SU-DHL-6 (cell line): ENCODE measurements around the gene ARHGAP35.

ENCODE experiments used
- H2AFZ ChIP-seq: fragments of 200-600 bp; sonication (generic); 2 replicates; pipeline ENCODE4 v1.6.1; 2014; ENCODE audit warnings: low read depth, mild to moderate bottlenecking, moderate library complexity, mixed read lengths, antibody characterized with exemption, low read length; ENCODE audit not compliant: severe bottlenecking
- H3F3A ChIP-seq: fragments of 200-600 bp; shearing (Covaris generic); 2 replicates; pipeline ENCODE4 v1.6.0; 2016; ENCODE audit warnings: antibody characterized with exemption, mild to moderate bottlenecking; ENCODE audit not compliant: insufficient read depth
- H3K27ac ChIP-seq: fragments of 200-600 bp; sonication (generic); 2 replicates; pipeline ENCODE4 v1.5.1; 2016; ENCODE audit warnings: low read depth, mild to moderate bottlenecking, low read length, moderate library complexity, mixed read lengths
- H3K27me3 ChIP-seq: fragments of 200-600 bp; sonication (generic), shearing (Covaris generic); 2 replicates; pipeline ENCODE4 v1.6.0; 2014; ENCODE audit warnings: mild to moderate bottlenecking, low read length
- H3K36me3 ChIP-seq: fragments of 200-600 bp; sonication (generic); 2 replicates; pipeline ENCODE4 v1.6.1; 2014; ENCODE audit warnings: mild to moderate bottlenecking, low read length, mixed read lengths
- H3K4me2 ChIP-seq: fragments of 300-600, 200-600 bp; shearing (Covaris generic), sonication (generic); 2 replicates; pipeline ENCODE4 v1.6.0; 2014; ENCODE audit warnings: low read length, low read depth, mild to moderate bottlenecking; ENCODE audit not compliant: poor library complexity, severe bottlenecking
- H3K4me3 ChIP-seq: fragments of 200-600 bp; sonication (generic); 2 replicates; pipeline ENCODE4 v1.5.1; 2014; ENCODE audit warnings: antibody characterized with exemption, low read length, mild to moderate bottlenecking, mixed read lengths; ENCODE audit not compliant: insufficient read depth, poor library complexity, severe bottlenecking
- H3K79me2 ChIP-seq: fragments of 200-600 bp; sonication (generic); 2 replicates; pipeline ENCODE4 v1.6.1; 2014; ENCODE audit warnings: mild to moderate bottlenecking, low read length, moderate library complexity; ENCODE audit not compliant: insufficient read depth
- H3K9ac ChIP-seq: fragments of 200-600 bp; sonication (generic); 2 replicates; pipeline ENCODE4 v1.7.0; 2014; ENCODE audit warnings: mild to moderate bottlenecking, low read length
- H3K9me2 ChIP-seq: fragments of 200-600 bp; sonication (generic); replicated peaks from 2 replicates; pipeline ENCODE4 v1.6.1; 2014; ENCODE audit warnings: low read length; ENCODE audit not compliant: insufficient read depth
- H3K9me3 ChIP-seq: fragments of 200-600 bp; sonication (generic); 2 replicates; pipeline ENCODE4 v1.6.1; 2014; ENCODE audit warnings: low read length, mixed read lengths; ENCODE audit not compliant: insufficient read depth
- H4K20me1 ChIP-seq: fragments of 200-600 bp; sonication (generic); 2 replicates; pipeline ENCODE4 v1.6.1; 2014; ENCODE audit warnings: low read depth, mild to moderate bottlenecking, antibody characterized with exemption, low read length, moderate library complexity, mixed read lengths
- EZH2phosphoT487 ChIP-seq: fragments of 200-600 bp; sonication (generic), shearing (Covaris generic); conservative IDR thresholded peaks from 2 replicates; pipeline ENCODE4 v1.6.1; 2018; ENCODE audit warnings: mild to moderate bottlenecking, antibody characterized with exemption, low read length, moderate library complexity, mixed read lengths
- TF ChIP-seq, protein P1 (sequence below): fragments of 200-600 bp; sonication (generic); IDR thresholded peaks from one replicate; pipeline ENCODE4 v1.5.1; 2017; ENCODE audit warnings: antibody characterized with exemption, mild to moderate bottlenecking, low read length, moderate library complexity; ENCODE audit not compliant: insufficient read depth, poor library complexity, severe bottlenecking

The ARHGAP35 gene

DNA sequence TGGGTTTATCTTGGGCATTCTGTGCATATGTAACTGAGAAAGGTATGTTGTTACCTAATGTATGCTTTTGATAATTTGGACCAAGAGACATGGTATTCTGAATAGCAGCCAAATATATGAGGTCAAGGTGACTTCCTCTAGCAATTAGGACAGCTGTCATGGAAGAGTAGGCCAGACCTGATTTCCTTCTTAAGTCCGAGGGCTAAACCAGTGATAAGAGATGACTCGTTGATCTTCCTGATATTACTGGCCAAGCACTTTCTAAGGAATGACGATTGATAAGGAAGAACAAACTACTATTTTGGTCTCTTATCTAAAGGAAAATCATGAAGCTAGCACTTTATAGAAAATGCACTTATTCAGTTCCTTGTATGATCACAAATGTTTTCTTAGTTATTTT is 42.7 kb downstream of the ARHGAP35 start:
- no peaks in the 10 kb centered on the region for H3K36me3 ChIP-seq
- no peaks in the 10 kb centered on the region for H3K9me3 ChIP-seq
- no peak overlapping the region for H3K9ac ChIP-seq
- no peaks in the 10 kb centered on the region for H3K9me2 ChIP-seq
- no peak overlapping the region for H2AFZ ChIP-seq
- TF ChIP-seq EZH2phosphoT487, result no peak
- TF ChIP-seq, protein P1, sequence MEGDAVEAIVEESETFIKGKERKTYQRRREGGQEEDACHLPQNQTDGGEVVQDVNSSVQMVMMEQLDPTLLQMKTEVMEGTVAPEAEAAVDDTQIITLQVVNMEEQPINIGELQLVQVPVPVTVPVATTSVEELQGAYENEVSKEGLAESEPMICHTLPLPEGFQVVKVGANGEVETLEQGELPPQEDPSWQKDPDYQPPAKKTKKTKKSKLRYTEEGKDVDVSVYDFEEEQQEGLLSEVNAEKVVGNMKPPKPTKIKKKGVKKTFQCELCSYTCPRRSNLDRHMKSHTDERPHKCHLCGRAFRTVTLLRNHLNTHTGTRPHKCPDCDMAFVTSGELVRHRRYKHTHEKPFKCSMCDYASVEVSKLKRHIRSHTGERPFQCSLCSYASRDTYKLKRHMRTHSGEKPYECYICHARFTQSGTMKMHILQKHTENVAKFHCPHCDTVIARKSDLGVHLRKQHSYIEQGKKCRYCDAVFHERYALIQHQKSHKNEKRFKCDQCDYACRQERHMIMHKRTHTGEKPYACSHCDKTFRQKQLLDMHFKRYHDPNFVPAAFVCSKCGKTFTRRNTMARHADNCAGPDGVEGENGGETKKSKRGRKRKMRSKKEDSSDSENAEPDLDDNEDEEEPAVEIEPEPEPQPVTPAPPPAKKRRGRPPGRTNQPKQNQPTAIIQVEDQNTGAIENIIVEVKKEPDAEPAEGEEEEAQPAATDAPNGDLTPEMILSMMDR, result no peak
- H3K27me3 ChIP-seq, result no peaks in the 10 kb centered on the region
- no peak overlapping the region for H3K4me3 ChIP-seq
- H3K79me2 ChIP-seq, result peaks cover 88% of the 10 kb centered on the region
- H3F3A ChIP-seq, result no peaks in the 10 kb centered on the region
- H4K20me1 ChIP-seq, result 0 out of 2 replicates have a peak, but pooled peaks cover 13% of the 10 kb centered on the region
- no peak overlapping the region for H3K4me2 ChIP-seq
- H3K27ac ChIP-seq, result no peak overlapping the region

GRCh38 chr19:46904114-46905060 is 43.6 kb downstream of the ARHGAP35 start:
- no peaks in the 10 kb centered on the region for H3K9me3 ChIP-seq
- no peak overlapping the region for H3K27ac ChIP-seq
- no peaks in the 10 kb centered on the region for H3K36me3 ChIP-seq
- H2AFZ ChIP-seq, result no peak overlapping the region
- TF ChIP-seq, protein P1, result no peak
- no peak for TF ChIP-seq EZH2phosphoT487
- H3K4me3 ChIP-seq, result no peak overlapping the region
- H3K9me2 ChIP-seq, result no peaks in the 10 kb centered on the region
- H4K20me1 ChIP-seq, result 0 out of 2 replicates have a peak, but pooled peaks cover 16% of the 10 kb centered on the region
- H3K4me2 ChIP-seq, result no peak overlapping the region
- H3F3A ChIP-seq, result no peaks in the 10 kb centered on the region
- H3K9ac ChIP-seq, result no peak overlapping the region
- H3K27me3 ChIP-seq, result no peaks in the 10 kb centered on the region
- peaks cover 88% of the 10 kb centered on the region for H3K79me2 ChIP-seq

DNA sequence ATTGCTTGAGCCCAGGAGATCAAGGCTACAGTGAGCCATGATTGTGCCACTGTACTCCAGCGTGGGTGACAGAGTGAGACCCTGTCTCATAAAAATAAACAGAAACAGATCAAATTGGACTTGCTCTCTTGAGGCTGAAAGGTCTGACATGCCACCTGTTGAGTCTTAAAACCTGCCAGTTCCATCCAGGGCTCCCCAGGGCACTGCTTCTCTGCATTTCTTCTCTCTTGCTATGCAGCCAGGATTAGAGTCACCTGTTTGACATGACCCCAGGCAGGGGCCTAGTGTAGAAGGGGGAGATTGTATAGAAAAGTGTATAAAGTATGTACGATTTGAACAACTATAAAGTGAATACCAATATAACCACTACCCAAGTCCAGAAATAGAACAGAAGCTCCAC is 45.4 kb downstream of the ARHGAP35 start:
- Histone ChIP-seq H3K9ac (no peak overlapping the region), H3K9me2 (no peaks in the 10 kb centered on the region), H3K4me2 (no peak overlapping the region), H3K9me3 (no peaks in the 10 kb centered on the region), H3K27me3 (no peaks in the 10 kb centered on the region), H2AFZ (no peak overlapping the region), H3K4me3 (no peak overlapping the region), H3K79me2 (peaks cover 88% of the 10 kb centered on the region), H4K20me1 (0 out of 2 replicates have a peak, but pooled peaks cover 16% of the 10 kb centered on the region), H3K27ac (no peak overlapping the region), H3K36me3 (no peaks in the 10 kb centered on the region), H3F3A (no peaks in the 10 kb centered on the region)
- TF ChIP-seq EZH2phosphoT487, result no peak
- TF ChIP-seq, protein P1, result no peak
